Frontal cortex (tissue), 4 donors: ENCODE measurements around the gene WSCD1. TPM values are rescaled to one million over a fixed set of nuclear protein-coding genes. Genes with fewer than 3 reads are reported as not detected.
A peak's percentile ranks its signal among the peaks of the same experiment; 100 is the strongest.

ENCODE experiments used
- DNase-seq, 2 donors: peaks; one replicate each; pipeline ENCODE4 v3.0.0; 2012; ENCODE audit warnings: low spot score in 2 of 2
- FAIRE-seq: peaks from 2 replicates; lab custom pipeline; 2012; peaks lifted over from hg19 to GRCh38; lab: Jason Lieb, UNC
- total RNA-seq: library from RNA; depleted of rRNA; stranded (reverse); fragments of >200 nt; gene quantifications from one replicate; pipeline ENCODE4 v1.2.3, GENCODE V29; 2014
- donor health status: control.
- donor health status: control.
- donor health status: control.

Gene WSCD1
- total RNA-seq, 1 donor from 2014 or later: 22.0 TPM

GRCh38 chr17:6057562-6057961 is 12.6 kb upstream of the WSCD1 start:
- FAIRE-seq (no peak), DNase-seq (no peak)

DNA sequence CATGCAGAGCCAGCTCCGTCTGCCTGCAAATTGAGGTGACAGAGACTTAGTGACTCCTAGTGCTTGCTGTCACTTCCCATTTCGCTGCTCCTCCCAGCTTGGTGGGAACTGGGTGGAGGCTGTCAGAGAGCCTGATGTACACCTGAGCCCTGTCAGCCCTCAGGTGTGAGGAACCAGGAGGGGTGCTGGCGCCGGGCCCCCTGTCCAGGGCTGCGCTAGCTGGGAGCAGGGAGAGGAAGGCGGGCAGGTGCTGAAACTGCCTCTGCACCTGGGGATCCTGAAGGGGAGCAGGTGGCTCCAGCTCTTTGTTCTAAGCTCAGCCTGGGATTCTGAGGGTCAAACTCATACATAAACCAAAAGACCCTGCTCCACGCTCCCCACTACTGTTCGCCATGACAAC is 10.8 kb upstream of the WSCD1 start:
- no peak for DNase-seq
- no peak for FAIRE-seq

DNA sequence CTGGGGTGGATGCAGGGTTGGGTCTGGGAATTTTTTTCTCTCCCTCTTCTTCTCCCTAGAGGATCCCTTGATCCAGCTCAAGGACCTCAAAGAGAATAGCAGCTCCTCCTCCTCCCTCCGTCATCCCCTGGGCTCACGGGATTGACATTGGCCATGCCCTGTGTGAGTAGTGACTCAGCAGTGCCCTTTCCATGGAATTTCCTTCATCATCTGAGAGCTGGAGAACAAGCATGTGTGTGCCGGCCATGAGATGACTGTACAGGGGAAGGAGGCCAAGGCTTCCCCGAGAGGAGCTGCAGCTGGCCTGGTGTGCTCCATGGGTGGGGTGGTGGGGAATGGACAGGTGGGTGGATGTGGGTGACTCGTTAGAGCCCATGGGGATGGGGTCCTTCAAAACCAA is 8.9 kb upstream of the WSCD1 start:
- no peak for FAIRE-seq
- DNase-seq: no peak

DNA sequence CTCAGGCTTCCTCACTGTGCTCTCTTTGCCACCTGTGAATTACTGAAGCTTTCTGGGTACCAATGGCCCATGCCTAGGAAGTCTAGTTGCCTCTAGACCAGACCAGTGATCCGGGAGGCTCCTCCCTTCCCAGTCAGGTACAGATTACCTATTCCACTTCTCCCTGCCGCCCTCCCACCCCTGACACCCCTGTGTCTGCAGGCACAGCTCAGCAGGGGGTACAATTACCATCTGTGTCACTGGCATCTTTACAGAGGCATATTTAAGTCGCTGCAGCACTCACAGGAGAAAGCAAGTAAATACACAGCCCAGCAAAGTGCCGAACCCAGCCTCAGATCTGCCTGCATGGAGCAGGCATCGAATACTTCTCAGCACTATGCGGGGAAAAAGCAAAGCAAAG is 5.3 kb upstream of the WSCD1 start:
- no peak for DNase-seq
- FAIRE-seq: no peak

DNA sequence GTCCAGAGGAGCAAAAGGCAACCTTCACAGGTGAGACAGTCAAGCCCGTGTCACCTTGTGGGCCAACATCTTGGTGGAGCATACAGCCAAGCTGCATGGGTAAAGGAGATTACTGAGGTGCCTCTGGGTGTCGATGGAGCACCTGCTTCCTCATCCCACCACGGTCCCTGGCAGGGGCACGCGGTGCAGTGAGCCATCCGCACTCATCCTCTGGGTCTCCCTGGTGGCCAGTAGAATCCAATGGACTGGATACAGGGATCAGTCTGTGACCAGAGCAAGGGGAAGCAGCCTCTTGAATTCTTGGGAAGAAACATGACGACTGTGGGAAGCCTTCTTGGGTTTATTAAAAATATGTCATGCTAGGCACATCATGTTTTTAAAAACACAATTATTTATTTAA is 4.8 kb upstream of the WSCD1 start:
- no peak for FAIRE-seq

DNA sequence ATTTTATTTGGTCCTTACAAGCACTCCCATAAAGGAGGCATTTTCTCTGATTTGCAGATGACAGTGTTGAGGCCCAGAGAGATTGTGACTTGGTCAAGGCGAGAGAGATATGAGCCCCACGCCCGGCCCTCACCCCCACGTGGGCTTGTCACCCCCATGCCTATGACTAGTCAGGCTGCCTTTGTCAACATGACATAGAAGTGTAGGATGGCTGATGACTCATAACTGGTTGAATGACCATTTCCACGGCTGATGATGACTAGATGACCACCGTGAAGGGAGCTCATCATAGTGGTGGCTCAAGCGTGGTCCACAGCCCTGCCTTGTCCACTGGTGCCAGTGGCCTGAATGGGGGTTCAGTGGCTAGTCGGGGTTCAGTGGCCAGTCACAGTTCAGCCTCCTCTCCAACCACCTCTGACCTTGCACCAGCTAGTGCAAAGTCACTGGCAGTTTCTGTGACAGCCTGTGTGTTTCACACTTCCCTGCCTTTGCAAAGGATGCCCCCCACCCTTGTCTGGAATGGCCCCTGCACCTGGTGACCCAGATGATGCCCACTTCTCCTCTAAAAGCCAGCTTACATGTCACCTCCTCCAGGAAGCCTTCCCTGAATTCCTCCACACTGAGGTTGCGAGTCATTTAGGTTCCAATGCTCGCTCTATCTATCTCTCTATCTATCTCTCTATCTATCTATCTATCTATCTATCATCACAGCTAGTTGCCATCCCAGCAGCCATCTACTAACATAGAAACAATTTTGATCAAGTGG is 3.8 kb upstream of the WSCD1 start:
- FAIRE-seq (no peak), DNase-seq (no peak)

More for the DNA sequence above, 4.8 kb upstream of the WSCD1 start:
- DNase-seq: no peak

DNA sequence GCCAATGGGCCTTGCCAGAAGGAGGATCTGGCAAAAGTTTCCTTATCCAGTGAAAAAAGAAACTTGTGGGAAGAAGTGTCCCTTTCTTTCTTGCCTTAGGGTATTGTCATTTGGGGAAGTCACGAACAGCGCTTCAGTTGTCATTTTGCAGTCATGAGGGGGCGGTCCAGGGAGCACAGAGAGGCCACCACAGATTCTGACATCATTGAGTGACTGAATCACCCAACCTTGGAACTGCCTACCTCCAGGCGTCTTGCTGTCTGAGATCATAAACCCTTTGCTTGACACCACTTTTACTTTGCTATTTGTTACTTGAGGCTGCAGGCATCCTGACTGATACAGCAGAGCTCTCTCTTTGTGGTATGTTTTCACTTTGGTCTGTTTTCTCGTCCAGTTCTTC is 3.1 kb upstream of the WSCD1 start:
- DNase-seq: no peak
- no peak for FAIRE-seq

DNA sequence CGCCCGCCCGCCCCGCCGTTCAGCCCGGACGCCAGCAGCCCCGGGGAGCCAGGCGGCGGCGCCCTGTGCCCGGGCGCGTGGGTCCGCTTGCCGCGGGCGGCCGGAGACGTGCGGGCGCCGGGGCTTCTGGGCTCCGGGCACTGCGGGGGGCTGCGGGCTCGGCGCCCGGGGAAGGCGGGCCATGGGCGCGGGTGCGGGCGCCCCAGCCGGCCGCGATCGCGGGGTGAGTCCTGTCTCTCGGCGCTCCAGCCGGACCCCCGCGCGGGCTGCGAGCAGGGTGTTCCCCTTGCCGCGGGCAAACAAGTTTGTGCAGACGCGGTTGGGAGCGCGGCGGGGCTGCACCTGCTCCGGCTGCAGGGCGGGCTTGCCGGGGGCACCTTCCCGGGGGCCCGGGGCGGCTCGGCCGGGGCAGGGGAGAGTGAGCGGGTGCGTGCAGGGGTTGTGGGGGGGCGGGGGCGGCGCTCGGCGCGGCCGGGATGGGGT is 292 bp downstream of the WSCD1 start:
- DNase-seq (no peak), FAIRE-seq (no peak)

DNA sequence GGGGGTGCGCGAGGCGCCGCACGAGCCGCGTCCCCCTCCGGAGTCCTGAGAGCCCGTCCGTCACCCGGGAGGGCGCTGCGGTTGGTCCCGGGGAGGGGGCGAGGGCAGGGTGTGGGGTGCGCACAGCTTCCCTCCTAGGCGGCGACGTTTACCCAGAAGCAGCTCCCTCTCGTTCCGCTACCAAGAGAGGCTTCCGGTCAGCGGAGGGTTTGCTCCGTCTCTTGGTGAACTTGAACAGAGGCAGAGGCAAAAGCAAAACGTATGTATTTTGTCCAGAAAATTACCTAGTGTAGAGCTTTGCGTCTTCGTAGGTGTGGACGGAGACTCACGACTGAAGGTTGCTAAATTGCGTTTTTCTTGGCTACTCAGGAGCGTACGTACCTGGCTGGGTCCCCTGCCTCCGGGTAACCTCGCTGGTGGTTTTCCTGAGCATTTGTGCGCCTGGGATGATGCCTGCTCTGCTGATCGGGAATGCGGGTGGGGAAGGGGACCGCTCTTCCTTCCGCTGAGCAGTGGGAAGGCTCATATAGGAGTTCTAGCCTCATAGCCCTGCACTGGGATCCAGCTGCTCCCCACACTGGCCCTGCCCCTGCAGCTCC is 833 bp downstream of the WSCD1 start:
- FAIRE-seq (no peak), DNase-seq (peak; percentile 65 to 67)

GRCh38 chr17:6071528-6072065 is 1.4 kb downstream of the WSCD1 start:
- FAIRE-seq: no peak

DNA sequence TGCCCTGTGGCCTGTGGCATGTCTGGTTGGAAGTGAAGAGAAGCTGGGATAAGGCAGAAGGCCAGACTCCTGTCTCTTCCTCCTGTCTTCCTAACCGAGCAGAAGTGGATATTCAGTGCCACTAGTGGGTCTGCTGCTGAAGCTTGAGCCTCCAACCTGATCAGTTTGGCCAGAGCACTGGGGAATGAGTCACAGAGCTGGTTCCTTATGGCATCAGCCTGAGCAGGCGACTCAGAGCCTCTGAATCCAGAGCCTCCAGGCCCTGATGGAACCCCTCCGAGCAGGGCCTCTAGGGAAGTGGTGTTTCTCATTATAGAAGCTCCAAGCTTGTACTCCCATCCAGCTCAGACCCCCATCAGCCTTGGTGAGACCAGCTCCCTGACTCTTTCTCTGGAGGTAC is 2.0 kb downstream of the WSCD1 start:
- DNase-seq (no peak), FAIRE-seq (no peak)

More at GRCh38 chr17:6071528-6072065, 1.4 kb downstream of the WSCD1 start:
- no peak for DNase-seq

DNA sequence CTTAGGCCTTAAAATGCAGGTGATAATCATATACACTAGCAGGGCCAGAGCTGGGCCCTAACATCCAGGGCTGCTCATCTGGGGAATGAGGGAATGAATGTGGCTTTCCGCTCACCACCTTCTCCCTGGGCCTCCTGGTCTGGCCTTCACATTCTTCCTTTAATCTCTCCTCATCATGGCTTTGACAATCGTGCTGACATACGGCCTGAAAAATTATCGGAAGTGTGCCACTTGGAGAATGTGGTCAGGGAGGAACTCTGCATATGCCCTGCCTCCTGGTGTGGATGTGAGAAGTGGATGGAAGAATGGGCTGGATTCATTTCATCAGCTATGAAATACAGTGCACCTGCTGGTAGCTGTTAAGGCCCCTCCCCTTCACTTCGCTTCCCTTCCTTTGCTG is 2.4 kb downstream of the WSCD1 start:
- no peak for DNase-seq
- FAIRE-seq: no peak

GRCh38 chr17:6073620-6074019 is 3.4 kb downstream of the WSCD1 start:
- no peak for FAIRE-seq
- no peak for DNase-seq

DNA sequence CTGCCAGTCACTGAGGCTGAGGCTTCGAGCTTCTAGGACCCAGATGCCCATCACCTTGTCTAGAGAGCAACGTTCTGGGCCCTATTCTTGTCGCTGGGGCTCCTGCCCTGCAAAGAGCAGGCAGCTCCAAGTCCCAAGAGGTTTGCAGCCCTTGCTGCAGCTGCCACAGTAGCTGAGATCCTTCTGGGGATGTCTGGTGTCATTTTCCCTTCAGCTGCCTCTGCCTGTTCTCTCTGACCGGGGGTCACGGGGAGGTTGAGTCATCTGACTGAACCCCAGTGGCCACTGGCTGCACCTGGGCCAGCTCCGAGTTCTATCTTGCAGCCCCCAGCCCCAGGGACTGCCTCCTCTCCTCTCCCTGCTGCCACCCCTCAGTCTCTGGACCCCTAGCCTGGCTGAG is 4.9 kb downstream of the WSCD1 start:
- DNase-seq: no peak
- no peak for FAIRE-seq

DNA sequence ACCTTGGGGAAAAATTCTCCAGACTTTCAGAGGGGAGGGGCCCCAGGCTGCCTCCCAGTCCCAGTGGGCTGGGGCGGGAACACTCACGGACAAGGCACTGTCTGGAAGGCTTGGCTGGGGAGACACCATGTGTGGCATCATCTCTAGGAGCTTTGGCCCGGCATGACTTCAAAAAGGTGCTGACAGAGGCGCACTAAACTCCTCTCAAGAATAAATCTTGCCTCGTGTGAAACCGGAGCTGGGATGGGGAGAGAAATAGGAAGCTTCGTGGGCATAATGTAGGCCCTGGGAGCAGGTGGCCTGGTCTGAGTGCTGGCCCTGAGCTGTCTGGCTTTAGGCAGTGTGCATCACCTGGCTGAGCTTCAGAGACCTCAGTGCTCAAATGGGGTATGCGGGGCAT is 5.7 kb downstream of the WSCD1 start:
- FAIRE-seq (no peak), DNase-seq (no peak)

GRCh38 chr17:6077752-6078151 is 7.6 kb downstream of the WSCD1 start:
- no peak for DNase-seq
- FAIRE-seq: no peak

DNA sequence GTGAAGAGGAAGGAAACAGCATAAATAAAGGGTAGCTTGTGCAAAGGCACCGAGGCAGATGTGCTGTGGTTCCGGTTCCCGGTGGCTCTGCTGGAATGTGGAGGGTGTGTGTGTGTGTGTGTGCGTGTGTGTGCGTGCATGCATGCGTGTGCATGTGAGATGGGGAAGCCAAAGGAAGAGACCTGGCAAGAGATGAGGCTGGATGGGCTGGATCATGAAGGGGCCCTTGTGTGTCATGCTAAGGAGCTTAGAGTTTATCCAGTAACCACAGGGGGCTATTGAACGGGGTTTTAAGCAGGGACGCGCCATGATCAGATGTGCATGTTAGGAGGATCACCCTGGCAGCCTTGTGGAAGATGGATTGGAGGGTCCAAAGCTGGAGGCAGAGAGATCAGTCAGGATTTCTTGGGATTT is 8.3 kb downstream of the WSCD1 start:
- DNase-seq (no peak), FAIRE-seq (no peak)

DNA sequence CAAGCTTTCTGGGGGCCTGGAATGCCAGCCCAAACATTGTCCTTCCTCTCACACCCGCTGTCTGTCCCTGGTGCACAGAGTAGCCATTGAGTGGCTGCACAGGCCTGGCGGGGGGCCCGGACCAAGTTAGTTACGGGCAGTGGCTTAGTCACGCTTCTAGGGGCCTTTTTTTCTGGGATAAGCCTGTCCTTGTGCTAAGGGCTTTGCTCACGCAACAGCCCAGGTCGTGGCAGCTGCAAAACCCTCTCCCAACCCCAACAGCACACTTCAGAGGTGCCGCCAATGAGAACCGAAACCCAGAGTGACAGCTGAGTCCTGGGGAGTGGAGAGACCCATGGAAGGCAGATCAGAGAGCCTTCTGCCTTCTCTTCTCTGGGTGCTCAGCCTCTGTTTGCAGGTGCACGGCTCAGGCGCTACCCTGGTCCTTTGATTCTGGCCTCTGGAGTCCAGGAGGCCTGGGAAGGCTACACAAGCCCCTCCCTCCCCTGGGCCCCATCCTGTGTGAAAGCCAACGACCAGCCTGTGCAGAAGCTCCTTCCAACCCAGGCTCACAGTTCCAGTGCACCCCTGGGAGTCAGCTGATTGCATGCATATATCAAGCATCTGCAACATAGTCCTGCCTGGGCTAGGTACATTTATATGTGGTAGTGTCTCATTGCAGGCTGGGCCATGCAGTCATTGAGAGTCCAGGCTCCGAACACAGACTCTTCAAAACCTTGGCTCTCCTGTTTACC is 9.1 kb downstream of the WSCD1 start:
- peak; percentile 49 to 53 for DNase-seq
- no peak for FAIRE-seq

GRCh38 chr17:6079960-6080359 is 9.8 kb downstream of the WSCD1 start:
- FAIRE-seq: no peak

GRCh38 chr17:6080711-6081430 is 10.7 kb downstream of the WSCD1 start:
- FAIRE-seq: no peak
- no peak for DNase-seq

More at GRCh38 chr17:6079960-6080359, 9.8 kb downstream of the WSCD1 start:
- DNase-seq: no peak
